ENCODE measurements around the gene DIO2.

Gene DIO2

GRCh38 chr14:80176893-80177292, 34.4 kb downstream of the DIO2 start:
- ChIA-PET CTCF (no interaction called here), POLR2A (no interaction called here)
- TF ChIP-seq, protein P1, sequence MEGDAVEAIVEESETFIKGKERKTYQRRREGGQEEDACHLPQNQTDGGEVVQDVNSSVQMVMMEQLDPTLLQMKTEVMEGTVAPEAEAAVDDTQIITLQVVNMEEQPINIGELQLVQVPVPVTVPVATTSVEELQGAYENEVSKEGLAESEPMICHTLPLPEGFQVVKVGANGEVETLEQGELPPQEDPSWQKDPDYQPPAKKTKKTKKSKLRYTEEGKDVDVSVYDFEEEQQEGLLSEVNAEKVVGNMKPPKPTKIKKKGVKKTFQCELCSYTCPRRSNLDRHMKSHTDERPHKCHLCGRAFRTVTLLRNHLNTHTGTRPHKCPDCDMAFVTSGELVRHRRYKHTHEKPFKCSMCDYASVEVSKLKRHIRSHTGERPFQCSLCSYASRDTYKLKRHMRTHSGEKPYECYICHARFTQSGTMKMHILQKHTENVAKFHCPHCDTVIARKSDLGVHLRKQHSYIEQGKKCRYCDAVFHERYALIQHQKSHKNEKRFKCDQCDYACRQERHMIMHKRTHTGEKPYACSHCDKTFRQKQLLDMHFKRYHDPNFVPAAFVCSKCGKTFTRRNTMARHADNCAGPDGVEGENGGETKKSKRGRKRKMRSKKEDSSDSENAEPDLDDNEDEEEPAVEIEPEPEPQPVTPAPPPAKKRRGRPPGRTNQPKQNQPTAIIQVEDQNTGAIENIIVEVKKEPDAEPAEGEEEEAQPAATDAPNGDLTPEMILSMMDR (IDR thresholded peaks at IDR 0.05; ENCODE audit: control extremely low read depth, extremely low read depth, low read depth, missing control alignments): no peak

DNA sequence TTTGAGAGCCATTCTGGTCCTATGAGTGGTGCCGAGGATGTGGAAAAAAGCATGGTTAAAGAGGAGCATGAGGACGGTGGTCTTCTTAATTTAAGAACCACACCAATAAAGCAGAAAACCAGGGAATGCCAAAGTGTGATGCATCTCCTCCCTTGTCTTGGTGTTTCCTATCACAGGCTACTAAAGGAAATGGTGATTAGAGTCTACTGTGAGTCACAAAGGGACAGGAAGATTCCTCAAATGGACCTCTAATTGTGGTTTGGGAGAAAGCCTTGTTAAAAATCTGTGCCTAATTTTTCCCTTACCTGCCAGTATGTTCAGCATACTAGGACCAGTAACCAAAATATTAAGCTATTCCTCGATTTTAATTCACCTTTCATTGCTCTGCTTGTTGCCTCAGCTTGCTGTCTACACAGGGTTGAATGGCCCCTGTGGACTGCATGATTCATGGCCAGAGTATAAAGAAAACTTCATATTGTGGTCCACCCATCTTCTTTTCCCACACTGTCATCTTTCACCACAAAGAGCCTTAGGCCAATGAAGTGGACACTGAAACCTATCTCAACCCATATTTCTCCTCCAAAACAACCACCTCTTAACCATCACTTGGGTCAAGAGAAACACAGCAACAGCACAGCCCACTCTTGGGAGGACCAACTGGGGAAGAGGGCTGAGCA, 38.8 kb downstream of the DIO2 start:
- CTCF ChIA-PET: no interaction called here

More at GRCh38 chr14:80176893-80177292, 34.4 kb downstream of the DIO2 start:
- no peak for DNase-seq (ENCODE audit: extremely low spot score)

GRCh38 chr14:80167793-80168448, 43.4 kb downstream of the DIO2 start:
- CTCF ChIA-PET: interaction anchor here (1.6 kb wide), 1 partner anchor 22 kb away, joined by 4 read pairs; no protein-coding TSS in a partner anchor
- TF ChIP-seq, protein P1 (IDR thresholded peaks at IDR 0.05; ENCODE audit: control extremely low read depth, extremely low read depth, low read depth, missing control alignments): no peak
- no peak for DNase-seq (ENCODE audit: extremely low spot score)
- POLR2A ChIA-PET: no interaction called here

More for the DNA sequence above, 38.8 kb downstream of the DIO2 start:
- TF ChIP-seq, protein P1 (IDR thresholded peaks at IDR 0.05; ENCODE audit: control extremely low read depth, extremely low read depth, low read depth, missing control alignments): no peak
- no peak for DNase-seq (ENCODE audit: extremely low spot score)
- POLR2A ChIA-PET: no interaction called here

- TF ChIP-seq, protein P1 (IDR thresholded peaks at IDR 0.05; ENCODE audit: control extremely low read depth, extremely low read depth, low read depth, missing control alignments): no peak
- POLR2A ChIA-PET: no interaction called here
- DNase-seq (ENCODE audit: extremely low spot score): no peak
- CTCF ChIA-PET: interaction anchor here (0.7 to 2.3 kb wide), 2 partner anchors 9 to 17 kb away, joined by 3 to 5 read pairs; no protein-coding TSS in a partner anchor
These were observed 46.1 kb downstream of the DIO2 start for GRCh38 chr14:80164991-80165721.

DNA sequence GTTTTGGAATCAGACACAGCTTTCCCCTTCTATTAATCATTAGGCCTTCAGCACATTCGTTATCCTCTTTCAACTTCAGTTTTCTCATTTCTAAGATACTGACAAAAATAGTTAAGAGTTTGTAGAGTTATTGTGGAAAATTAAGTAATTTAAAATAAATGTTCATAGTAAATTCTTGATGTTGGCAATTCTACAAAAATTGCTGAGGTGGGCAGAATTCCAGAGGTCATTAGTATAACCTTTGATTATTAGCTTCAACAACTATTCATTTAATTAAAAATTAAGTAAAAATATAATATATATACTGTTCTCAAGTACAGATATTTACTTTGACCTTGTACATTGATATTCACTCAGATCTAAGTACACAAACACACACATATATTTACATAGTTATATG, 58.5 kb downstream of the DIO2 start:
- DNase-seq (ENCODE audit: extremely low spot score): no peak
- ChIA-PET POLR2A (no interaction called here), CTCF (interaction anchor here (1.3 kb wide), 1 partner anchor 9 kb away, joined by 4 read pairs; no protein-coding TSS in a partner anchor)
- TF ChIP-seq, protein P1 (IDR thresholded peaks at IDR 0.05; ENCODE audit: control extremely low read depth, extremely low read depth, low read depth, missing control alignments): no peak

GRCh38 chr14:80152166-80152565, 59.1 kb downstream of the DIO2 start:
- TF ChIP-seq, protein P1 (IDR thresholded peaks at IDR 0.05; ENCODE audit: control extremely low read depth, extremely low read depth, low read depth, missing control alignments): no peak
- ChIA-PET CTCF (interaction anchor here (0.8 kb wide), 1 partner anchor 10 kb away, joined by 4 read pairs; no protein-coding TSS in a partner anchor), POLR2A (no interaction called here)
- DNase-seq (ENCODE audit: extremely low spot score): no peak
